ENCODE measurements around the gene PANK2.

Gene PANK2

DNA sequence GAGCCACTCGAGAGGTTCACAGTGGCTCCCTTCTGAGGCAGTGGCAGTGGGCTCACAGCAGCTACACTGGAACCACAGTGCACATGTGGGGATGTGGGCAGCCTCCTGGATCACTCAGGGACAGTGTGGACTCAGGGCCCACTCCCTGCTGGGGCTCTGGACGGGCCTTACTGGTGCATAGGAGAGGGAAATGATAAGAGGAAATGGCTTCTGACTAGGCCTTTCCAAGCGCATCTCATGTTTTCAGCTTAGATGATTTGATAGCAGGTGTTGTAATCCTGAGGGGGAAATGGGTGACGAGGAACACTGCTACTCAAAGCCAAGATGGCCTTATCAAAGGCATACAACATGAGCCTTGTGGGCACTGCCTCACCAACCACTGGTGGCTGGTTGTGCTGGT, 44.0 kb downstream of the PANK2 start:
- no peaks in the 10 kb centered on the region for H3K9me3 ChIP-seq (ENCODE audit: insufficient read depth, low read length, severe bottlenecking)
- peaks cover 61% of the 10 kb centered on the region for H3K36me3 ChIP-seq (ENCODE audit: insufficient read depth, low read length)
- peaks cover 2% of the 10 kb centered on the region; the same call in 1 of the 2 replicates for H3K79me2 ChIP-seq (ENCODE audit: insufficient read depth, low read length)
- H3K27me3 ChIP-seq (ENCODE audit: insufficient read depth, low read length, poor library complexity), result no peaks in the 10 kb centered on the region
- peaks cover 22% of the 10 kb centered on the region for H3K4me1 ChIP-seq (ENCODE audit: insufficient read depth, low read length)
- ATAC-seq (ENCODE audit: insufficient read depth, low read depth) (peak; percentile 53), DNase-seq (peak; percentile 50)
- peak overlapping the region; percentile 80 for H3K27ac ChIP-seq (ENCODE audit: low read length)
- peak overlapping the region; percentile 55 for H3K9ac ChIP-seq (ENCODE audit: low read depth, low read length)
- H3K4me3 ChIP-seq (ENCODE audit: low read depth in 1 of 2, low read length in 2 of 2), result peak overlapping the region in 1 of 2 experiments; percentile 47; a peak in 2 of 4 replicates
- 0 out of 2 replicates have a peak, but pooled peaks cover 2% of the 10 kb centered on the region for H4K20me1 ChIP-seq (ENCODE audit: insufficient read depth, low read length)
- peak overlapping the region; percentile 64 for H3K4me2 ChIP-seq (ENCODE audit: insufficient read depth, low read length)
- H2AFZ ChIP-seq (ENCODE audit: low read depth, low read length), result peak overlapping the region; percentile 73; the same call in 1 of the 2 replicates
- TF ChIP-seq, protein P1, sequence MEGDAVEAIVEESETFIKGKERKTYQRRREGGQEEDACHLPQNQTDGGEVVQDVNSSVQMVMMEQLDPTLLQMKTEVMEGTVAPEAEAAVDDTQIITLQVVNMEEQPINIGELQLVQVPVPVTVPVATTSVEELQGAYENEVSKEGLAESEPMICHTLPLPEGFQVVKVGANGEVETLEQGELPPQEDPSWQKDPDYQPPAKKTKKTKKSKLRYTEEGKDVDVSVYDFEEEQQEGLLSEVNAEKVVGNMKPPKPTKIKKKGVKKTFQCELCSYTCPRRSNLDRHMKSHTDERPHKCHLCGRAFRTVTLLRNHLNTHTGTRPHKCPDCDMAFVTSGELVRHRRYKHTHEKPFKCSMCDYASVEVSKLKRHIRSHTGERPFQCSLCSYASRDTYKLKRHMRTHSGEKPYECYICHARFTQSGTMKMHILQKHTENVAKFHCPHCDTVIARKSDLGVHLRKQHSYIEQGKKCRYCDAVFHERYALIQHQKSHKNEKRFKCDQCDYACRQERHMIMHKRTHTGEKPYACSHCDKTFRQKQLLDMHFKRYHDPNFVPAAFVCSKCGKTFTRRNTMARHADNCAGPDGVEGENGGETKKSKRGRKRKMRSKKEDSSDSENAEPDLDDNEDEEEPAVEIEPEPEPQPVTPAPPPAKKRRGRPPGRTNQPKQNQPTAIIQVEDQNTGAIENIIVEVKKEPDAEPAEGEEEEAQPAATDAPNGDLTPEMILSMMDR (IDR thresholded peaks at IDR 0.05; ENCODE audit: borderline replicate concordance, extremely low read depth, low read length, poor library complexity, severe bottlenecking), result no peak
- no peak for TF ChIP-seq EZH2 (IDR thresholded peaks at IDR 0.05; ENCODE audit: borderline replicate concordance, low read depth, low read length, severe bottlenecking)

DNA sequence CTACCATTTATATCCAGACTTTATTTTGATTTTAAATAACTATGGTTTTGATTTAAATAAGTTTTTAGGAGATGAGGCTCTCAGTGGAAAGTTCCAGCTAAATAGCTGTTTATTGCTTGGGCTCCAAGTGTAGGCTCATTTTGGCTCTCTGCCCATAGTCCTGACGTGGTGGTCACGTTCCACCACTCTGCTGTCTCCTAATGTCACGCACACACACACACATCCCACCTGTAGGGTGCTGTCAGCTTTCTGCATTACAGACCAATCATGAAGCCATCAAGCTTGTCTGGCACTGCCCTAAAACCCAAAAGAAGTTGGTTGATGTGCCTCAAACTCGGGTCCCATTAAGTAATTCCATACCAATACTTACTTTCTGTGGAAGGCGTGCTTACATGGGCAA, 45.4 kb downstream of the PANK2 start:
- H3K27ac ChIP-seq (ENCODE audit: low read length), result no peak overlapping the region

DNA sequence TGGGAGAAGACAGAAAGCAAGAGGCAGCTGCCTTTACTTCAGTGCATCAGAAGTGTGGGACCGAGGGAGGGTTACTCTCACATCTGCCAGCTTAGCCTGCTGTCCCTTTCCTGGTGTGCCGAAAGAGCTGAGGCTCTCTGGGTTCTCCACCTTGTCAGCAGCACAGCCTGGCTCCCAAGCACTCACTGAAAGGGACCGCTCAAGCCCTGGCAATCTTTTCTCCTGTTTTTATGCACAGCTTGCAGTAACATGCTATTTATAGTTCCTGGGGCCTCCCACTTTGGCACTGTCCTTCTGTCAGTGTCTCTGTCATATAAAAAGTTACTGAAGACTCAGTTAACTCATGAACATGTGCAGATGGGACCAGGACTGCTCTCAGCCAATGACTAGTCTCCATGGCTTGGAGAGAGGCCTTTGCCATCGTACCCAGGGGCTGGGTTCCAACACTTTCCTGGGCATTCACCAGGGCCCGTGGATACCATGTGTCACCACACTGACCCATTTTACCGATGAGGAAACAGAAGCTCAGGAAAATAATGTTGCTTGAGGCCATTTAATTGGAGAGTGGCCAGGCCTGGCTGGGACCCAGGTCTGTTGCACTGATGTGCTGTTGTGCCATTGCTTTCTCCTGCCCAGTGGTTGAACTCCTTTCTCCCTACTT, 46.2 kb downstream of the PANK2 start:
- Histone ChIP-seq H4K20me1 (ENCODE audit: insufficient read depth, low read length) (no peaks in the 10 kb centered on the region), H3K27me3 (ENCODE audit: insufficient read depth, low read length, poor library complexity) (no peaks in the 10 kb centered on the region), H3K4me1 (ENCODE audit: insufficient read depth, low read length) (peaks cover 22% of the 10 kb centered on the region), H3K79me2 (ENCODE audit: insufficient read depth, low read length) (peaks cover 2% of the 10 kb centered on the region; the same call in 1 of the 2 replicates), H3K9ac (ENCODE audit: low read depth, low read length) (no peak overlapping the region), H3K36me3 (ENCODE audit: insufficient read depth, low read length) (peaks cover 69% of the 10 kb centered on the region), H2AFZ (ENCODE audit: low read depth, low read length) (no peak overlapping the region), H3K27ac (ENCODE audit: low read length) (0 out of 2 replicates have a peak overlapping the region, but pooled peaks have one; percentile 7), H3K4me2 (ENCODE audit: insufficient read depth, low read length) (no peak overlapping the region), H3K4me3 (ENCODE audit: low read depth in 1 of 2, low read length in 2 of 2) (no peak overlapping the region), H3K9me3 (ENCODE audit: insufficient read depth, low read length, severe bottlenecking) (no peaks in the 10 kb centered on the region)
- no peak for TF ChIP-seq EZH2 (IDR thresholded peaks at IDR 0.05; ENCODE audit: borderline replicate concordance, low read depth, low read length, severe bottlenecking)
- TF ChIP-seq, protein P1 (IDR thresholded peaks at IDR 0.05; ENCODE audit: borderline replicate concordance, extremely low read depth, low read length, poor library complexity, severe bottlenecking), result no peak
- ATAC-seq (ENCODE audit: insufficient read depth, low read depth) (no peak), DNase-seq (no peak)

More for the DNA sequence above, 45.4 kb downstream of the PANK2 start:
- no peaks in the 10 kb centered on the region for H3K9me3 ChIP-seq (ENCODE audit: insufficient read depth, low read length, severe bottlenecking)
- H3K79me2 ChIP-seq (ENCODE audit: insufficient read depth, low read length), result peaks cover 2% of the 10 kb centered on the region; the same call in 1 of the 2 replicates
- DNase-seq (no peak), ATAC-seq (ENCODE audit: insufficient read depth, low read depth) (no peak)
- no peaks in the 10 kb centered on the region for H4K20me1 ChIP-seq (ENCODE audit: insufficient read depth, low read length)
- H3K9ac ChIP-seq (ENCODE audit: low read depth, low read length), result no peak overlapping the region
- H3K27me3 ChIP-seq (ENCODE audit: insufficient read depth, low read length, poor library complexity), result no peaks in the 10 kb centered on the region
- no peak overlapping the region for H3K4me2 ChIP-seq (ENCODE audit: insufficient read depth, low read length)
- TF ChIP-seq, protein P1 (IDR thresholded peaks at IDR 0.05; ENCODE audit: borderline replicate concordance, extremely low read depth, low read length, poor library complexity, severe bottlenecking), result no peak
- no peak for TF ChIP-seq EZH2 (IDR thresholded peaks at IDR 0.05; ENCODE audit: borderline replicate concordance, low read depth, low read length, severe bottlenecking)
- H3K36me3 ChIP-seq (ENCODE audit: insufficient read depth, low read length), result peaks cover 63% of the 10 kb centered on the region
- no peak overlapping the region for H3K4me3 ChIP-seq (ENCODE audit: low read depth in 1 of 2, low read length in 2 of 2)
- H2AFZ ChIP-seq (ENCODE audit: low read depth, low read length), result no peak overlapping the region
- peaks cover 22% of the 10 kb centered on the region for H3K4me1 ChIP-seq (ENCODE audit: insufficient read depth, low read length)
